B cell (primary cell): Measurements from ENCODE around the gene GRB10.

Source experiments
- CTCF ChIP-seq: fragments of 200-600 bp; IDR thresholded peaks from one replicate; pipeline ENCODE4 v1.8.0; 2022; ENCODE audit warnings: antibody characterized with exemption, mild to moderate bottlenecking
- EZH2 ChIP-seq: IDR thresholded peaks from 2 replicates; pipeline ENCODE4 v1.6.1; 2012; ENCODE audit warnings: borderline replicate concordance, low read depth, mild to moderate bottlenecking, moderate library complexity, low read length; ENCODE audit not compliant: insufficient read depth, poor library complexity, severe bottlenecking

GRCh38 chr7:50729962-50730361, 52.7 kb downstream of the GRB10 start:
- TF ChIP-seq CTCF: no peak
- no peak for TF ChIP-seq EZH2
